Measurements from ENCODE around the gene QRFP.
"Not testable (repeated sequence)": the region's sequence is repeated elsewhere in the genome, so short reads cannot be mapped to it uniquely, and the experiment has no call there.

QRFP gene

DNA sequence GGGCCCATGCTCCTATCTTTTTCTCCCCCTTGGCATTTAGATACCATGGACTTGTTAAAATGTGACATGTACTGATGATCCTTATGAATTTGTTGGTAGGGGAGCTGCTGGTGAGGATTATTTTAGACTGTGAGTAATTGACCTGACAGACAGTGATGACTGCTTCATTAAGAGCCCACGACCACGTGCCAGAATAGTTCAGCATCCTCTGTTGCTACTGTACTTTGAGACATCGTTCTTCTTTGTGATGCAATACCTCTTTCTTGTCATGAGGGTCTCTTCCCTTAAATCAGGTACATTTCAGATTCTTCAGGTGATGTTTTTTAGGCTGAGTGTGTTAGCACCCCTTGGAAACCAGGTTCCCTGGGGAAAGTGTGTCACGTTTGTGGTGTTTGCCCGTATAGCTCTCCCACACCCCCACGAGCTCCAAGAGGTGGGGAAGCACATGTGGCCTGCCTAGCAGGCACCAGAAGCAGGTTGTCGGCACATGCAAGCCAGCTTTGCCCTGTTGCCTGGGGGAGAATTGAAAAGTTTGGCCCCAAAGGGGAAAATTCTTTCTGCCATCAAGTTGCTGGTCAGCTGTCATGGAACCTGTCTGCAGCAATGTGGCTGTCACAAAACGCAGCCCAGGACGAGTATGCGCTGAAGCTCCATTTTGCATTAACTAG, 25.1 kb downstream of the QRFP start:
- no peak for DNase-seq

DNA sequence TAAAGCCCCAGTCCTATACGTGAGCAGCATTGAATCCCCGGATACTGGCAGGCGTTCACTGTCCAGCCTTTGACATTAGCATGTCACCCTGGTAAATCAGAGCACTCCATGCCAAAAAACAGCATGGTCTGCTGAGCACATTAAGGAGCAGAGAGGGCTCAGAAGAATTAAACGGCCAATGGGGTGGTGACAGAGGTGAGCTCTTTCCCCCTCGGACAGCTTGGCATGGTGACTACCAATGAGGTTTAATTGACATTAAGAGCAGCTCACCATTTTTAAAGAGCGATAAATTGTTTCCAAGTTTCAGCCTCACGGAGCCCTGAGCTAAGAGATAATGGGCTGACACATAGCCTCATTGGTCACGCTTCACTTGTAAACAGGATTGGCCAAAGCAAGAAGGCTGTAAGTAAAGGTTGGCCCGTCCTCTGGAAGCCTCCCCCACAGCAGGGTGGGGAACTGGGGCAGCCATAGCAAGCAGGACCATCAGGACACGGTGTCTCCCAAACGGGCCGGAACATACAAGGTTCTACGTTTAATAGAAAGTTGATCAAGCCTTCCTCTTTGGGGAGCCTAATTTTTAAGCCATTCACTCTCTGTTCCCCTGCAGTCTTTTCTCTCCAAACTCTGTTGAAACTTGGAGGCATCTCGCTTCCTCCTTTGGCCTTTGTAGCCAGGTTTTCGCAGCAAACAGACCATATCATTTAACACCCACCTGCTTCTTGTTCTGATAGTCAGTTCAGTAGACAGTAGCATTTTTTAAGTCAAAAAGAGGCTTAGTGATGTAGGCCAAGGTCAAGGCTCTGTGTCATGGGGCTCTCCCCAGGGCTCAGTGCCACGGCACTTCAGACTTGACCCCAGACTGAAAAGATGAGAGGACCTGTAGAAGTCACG, 25.9 kb downstream of the QRFP start:
- no peak for DNase-seq

DNA sequence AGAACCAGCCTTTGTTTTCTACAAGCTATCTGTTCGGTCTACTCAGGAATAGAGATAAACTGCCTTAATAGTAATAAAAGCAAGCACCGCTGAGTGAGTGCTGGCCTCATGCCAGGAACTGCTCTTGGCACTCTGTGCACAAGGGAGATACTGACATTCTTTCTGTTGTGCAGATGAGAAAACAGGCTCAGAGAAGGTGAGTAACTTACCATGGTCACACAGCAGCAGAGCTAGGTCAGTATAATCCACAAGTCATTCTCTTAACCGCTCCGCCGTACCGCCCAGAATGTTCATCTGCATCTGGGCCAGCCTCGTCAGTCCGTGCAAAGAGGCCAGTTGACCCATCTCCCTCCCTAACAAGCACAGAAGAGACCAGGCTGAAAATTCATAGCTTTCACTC, 27.4 kb downstream of the QRFP start:
- DNase-seq = no peak

DNA sequence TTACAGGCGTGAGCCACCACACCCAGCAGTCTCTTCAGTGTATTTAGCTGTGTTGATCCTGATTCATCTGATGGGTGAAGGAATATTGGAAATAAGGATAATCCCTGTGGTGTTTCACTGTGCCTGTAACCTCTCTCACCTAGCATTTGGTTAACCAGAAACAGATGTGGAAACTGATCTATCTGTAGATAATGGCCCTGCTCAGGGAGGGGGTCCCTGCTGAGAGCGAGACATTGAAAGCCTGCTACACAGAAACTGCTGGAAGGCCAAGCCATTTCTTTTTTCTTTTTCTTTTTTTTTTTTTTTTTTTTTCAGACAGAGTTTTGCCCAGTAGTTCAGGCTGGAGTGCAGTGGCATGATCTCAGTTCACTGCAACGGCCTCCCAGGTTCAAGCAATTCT, 28.4 kb downstream of the QRFP start:
- DNase-seq = no peak

DNA sequence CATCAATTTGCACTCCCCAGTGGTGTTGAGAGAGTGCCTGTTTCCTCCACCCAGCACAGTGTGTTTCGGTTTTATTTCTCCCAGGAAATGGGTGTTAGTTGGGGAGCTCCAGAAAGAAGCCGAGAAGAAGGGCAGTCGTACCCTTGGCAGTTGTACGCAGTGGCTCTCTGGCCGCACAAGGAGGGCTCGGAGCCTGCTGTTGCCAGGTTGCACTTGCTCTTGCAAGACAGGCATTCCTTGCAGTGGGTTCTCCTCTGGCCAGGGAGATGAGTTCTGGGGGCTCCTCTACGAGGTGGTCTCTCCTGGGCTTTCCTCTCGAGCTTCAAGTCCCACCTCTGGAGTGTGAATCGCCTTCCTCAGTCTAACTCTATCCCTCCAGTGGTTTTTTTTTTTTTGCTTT, 29.1 kb downstream of the QRFP start:
- no peak for DNase-seq

DNA sequence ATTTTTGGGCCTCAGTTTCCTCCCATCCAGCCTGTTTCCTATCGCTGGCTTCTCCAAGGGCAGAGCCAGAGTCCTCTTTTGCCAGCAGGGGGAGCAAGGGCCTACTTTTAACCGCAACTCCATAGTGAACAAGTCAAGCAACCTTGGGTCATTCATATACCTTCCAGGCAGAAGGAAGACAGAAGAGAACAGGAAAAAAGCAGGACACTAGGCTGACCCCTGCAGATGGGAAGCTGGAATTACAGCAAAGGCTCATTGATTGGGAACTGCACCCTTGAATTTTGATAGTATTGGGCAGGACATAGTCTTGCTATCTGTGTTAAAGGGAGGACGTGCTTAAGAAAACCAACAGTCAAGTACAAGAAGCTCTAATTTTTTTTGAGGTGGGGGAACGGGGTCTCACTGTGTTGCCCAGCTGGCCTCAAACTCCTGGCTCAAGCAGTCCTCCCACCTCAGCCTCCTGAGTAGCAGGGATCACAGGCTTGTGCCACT, 30.1 kb downstream of the QRFP start:
- peak; percentile 54 for DNase-seq

DNA sequence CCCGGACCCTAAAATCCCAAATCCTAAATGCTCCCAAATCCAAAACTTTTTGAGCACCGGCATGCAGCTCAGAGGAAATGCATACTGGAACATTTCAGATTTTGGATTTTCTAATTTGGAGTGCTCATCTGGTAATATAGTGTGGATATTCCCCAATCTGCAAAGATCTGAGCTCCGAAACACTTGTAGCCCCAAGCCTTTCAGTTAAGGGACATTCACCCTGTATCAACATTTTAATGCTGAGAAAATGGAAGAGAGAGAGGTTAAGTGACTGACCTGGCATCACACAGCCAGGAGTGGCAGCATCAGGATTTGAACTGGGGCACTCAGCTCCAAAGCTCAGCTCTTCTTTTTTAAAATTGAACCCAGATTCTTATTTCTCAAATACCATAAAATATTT, 30.7 kb downstream of the QRFP start:
- DNase-seq = no peak

DNA sequence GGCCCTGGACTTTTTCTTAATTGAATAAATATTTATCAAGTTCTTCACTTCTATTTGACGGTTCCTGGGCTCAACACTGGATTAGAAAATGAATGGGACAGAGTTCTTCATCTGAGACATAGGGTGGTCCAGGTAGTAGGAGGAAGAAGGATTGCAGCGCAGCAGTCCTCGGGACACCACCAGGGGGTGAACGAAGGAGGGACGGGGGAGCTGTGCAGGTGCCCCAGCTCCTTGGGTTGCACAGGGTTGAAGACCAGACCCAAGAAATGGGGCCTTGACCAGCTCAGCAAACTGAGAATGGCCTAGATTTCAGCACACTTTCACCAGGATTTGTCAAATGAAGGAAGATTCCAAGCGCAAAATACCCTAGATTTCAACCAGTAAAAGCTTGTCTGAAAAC, 32.1 kb downstream of the QRFP start:
- DNase-seq = no peak

DNA sequence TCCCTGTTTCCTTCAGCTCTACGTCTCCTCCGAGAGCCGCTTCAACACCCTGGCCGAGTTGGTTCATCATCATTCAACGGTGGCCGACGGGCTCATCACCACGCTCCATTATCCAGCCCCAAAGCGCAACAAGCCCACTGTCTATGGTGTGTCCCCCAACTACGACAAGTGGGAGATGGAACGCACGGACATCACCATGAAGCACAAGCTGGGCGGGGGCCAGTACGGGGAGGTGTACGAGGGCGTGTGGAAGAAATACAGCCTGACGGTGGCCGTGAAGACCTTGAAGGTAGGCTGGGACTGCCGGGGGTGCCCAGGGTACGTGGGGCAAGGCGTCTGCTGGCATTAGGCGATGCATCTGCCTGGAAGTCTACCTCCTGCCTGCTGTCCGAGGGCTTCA, 33.9 kb downstream of the QRFP start:
- DNase-seq = no peak

DNA sequence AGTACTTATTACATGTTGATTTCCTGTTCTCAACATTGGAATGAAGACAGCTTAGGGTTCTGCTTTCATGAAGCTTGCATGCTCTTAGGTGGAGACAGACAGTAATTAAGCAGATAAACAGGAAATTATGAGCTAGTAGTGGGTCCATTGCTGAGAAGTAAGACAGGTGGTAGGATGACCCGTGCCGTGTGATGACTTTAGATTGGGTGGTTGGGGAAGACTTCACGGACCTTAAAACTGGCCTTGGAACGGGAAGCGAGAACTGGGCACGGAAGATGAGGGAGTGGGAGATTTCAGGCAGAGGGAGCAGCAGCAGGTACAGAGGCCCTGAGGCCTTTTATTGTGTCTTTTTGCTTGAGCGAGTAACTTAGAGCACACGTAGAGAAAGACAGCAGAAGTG, 34.4 kb downstream of the QRFP start:
- no peak for DNase-seq

DNA sequence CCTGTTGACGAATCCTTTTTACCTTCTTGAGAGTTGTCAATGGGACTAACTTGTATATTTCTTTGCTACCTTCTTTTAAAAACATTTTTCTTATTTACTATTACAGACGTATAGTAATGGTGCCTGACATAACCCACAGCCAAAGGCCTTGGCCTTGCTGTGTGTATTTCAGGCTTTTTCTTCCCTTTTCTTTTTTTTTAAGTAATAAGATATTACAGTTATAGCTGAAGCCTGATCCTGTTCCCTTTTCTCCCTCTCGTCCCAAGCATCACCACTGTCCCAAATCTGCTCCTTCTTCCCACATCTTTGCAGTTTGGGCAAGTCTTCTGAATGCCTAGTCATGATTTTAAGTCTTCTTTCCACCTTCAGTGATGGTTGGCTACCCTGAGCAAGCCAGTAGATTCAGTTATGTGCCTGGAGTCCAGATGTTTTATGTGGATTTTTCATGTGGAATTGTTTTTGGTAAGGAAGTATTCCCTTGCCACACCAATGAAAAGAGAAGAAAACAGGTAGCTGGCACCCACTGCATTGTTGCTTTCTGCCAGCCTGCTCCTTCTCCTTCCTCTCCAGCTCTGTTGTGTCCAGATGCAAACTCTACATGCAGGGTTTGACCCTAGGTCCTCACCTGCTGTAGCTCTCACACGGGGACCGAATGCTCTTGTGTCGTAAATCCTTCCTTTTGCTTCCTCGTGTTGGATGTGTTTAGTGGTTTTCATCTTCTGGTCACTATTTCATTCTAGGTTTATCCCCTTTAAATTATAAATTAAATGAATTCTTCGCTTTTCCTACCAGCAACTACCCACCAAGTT, 35.0 kb downstream of the QRFP start:
- DNase-seq = no peak

DNA sequence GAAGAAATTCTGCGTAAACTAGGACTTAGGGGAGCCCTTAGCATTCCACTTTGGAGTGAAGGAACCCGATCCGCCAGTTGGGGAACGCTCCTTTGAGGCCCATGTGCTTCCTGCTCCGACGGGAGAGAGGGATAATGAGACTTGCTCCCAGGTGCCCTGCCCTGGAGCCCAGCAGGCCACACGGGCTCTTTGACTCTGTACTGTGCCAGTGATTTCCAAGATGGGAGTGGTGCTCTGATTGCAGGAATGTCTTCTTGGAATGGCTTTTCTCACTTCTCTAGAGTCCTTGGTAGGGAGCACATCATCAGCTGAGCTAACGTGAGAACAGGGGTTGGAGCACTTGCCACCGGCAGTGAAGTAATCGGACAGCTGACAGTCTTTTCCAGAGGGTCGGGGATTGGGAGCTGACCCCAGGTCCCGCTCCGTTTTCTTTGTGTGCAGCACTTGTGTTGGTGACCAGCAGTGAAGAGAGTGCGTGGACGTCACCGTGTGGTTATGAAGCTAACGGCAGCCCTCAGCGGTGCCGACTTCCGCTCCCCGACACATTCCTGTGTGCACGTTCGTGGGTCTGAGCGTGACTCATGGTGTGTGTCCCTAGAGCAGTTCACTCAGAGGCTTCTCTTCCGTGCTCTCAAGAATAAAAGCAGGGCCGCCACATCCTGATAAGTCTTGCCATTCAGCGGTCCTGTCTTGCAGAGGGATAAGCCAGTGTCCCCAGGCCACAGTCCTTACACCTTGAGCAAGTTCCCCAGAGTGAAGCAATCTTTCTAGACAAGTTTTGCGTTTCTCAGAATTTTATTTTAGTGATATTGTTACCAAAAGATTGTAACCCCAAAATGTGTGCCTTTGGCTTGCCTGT, 35.9 kb downstream of the QRFP start:
- DNase-seq = no peak

DNA sequence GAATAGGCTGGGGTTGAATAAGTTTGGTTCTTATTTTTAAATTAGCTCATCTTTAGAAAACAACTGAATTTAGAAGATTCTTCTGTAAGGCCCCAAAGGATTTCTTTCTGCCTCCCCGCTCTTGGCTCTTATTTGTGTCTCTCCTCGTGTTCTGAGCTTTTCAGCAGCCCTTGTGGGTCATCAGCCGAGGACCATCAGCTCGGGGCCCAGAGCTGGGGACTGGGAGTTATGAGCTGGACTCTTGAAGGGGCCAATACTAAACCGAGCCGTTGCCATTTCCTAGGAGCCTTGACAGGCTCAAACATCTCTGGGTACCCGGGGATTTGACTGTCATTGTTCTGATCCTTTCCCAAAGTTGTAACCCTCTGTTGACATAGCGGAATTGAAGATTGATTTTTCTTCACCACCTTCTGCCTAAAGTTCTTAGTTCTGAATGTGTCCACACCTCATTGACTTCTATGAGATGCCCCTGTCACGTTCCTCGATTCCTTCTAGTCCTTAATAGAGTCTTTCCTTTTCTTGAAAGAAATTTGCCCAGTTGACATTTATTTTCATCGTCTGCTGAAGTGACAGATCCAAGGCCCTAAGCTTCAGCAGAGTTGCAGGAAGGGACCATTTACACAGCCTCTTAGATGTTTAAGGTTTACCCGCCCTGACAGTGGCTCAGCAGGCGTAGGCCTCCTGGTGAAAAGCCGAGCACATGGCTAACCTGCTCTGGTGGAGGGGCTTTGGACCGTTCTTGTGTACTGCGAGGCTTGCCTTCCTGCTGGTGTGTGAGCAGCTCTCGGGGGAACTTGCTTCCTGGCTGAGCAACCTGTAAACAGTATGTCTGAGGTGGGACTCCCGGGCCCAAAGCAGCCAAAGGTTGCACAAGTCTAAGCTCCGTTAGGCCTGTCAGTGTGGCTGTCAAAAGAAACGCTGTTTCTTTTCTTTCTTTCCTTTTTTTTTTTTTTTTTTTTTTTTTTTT, 37.6 kb downstream of the QRFP start:
- DNase-seq = no peak

DNA sequence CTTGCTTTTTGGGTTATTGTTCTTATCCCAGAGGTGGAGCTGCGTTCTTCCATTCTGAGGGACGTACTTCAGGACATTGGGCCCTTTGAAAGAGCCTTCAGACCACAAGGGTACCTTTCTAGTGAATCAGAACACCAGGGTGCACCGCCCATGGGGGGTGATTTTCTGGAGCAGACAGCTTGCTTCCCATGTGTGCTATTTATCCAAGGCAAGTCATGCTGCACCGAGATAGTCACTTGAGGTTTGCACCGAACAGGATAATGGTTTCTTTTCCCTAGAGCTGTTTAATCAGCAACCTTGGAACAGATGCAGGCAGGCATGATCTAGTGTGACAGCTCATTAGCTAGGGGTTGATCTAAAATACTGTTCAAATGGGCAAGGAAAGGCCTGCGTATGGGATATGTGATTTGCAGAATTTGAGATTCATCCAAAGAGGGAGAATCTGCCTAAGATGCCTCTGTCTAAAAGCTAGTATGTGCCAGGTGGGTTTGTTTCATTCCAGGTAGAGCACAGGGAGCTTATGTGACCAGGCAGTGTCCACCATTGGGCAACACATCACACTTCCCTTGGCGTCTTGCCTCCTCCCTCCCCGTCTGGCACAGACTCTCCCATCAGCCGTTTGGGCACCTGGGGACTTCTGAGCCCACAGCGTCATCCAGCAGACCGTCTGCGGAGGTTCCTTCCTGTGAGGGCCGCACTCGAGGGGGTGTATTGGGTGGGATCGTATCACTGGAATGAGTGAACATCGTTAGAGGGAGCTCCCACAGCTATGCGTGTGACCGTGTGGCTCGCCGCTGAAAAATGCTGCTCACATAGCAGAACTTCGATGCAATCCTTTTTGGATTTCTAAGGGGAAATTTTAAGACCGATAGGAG, 38.5 kb downstream of the QRFP start:
- DNase-seq = no peak

DNA sequence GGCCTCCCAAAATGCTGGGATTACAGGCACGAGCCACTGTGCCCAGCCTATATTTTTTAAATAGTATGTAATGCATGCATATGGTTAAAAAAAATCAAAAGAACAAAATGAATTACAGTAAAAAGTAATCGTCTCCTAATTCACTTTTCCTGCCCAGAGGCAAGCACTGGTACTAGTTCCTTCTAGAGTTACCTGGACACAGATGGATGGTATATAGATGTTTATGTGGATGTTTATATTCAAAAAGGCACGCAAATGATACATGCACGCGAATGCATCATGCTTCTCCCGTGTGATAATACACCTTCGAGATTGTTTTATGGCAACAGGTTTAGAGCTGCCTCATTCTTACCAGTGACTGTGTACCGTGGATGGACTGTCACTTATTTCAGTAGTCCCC, 40.1 kb downstream of the QRFP start:
- no peak for DNase-seq

DNA sequence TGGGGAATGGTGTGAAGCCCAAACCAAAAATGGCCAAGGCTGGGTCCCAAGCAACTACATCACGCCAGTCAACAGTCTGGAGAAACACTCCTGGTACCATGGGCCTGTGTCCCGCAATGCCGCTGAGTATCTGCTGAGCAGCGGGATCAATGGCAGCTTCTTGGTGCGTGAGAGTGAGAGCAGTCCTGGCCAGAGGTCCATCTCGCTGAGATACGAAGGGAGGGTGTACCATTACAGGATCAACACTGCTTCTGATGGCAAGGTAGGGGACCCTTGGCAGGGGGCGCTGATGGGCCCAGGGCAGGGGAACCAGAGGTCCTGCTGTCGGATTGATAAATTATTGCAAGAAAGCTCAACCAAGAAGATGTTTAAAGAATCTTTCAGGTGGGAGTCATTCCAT, 41.8 kb downstream of the QRFP start:
- DNase-seq = no peak

DNA sequence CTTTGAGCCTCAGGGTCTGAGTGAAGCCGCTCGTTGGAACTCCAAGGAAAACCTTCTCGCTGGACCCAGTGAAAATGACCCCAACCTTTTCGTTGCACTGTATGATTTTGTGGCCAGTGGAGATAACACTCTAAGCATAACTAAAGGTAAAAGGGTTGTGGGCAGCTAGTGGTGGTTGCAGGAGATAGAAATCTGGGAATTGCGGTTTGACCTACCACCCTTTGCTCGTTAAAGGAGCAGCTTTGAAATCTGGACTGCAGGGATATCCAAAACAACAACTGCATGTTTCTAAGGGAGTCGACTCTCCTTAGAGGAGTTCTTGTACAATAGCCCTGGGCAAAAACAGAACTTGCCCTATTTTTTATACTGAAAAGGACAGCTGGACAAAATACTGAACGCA, 42.5 kb downstream of the QRFP start:
- no peak for DNase-seq

DNA sequence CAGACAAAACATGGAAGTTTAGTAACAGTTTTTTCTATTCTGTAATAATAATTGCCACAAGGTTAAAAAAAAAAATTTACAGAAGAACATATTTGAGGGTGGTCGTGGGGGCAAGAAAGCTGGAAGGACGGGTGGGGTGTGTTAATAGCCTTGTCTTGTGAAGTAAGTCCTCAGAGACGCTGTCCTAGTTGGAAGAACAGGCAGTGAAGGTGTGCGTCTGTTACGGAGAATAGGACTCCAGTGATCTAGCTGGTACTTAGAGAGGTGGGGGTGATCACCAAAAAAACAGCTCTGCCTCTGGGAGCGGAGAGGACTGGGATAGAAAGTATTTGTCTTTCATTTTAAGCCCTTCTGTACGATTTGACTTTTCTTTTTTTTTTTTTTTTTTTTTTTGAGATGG, 43.8 kb downstream of the QRFP start:
- no peak for DNase-seq

DNA sequence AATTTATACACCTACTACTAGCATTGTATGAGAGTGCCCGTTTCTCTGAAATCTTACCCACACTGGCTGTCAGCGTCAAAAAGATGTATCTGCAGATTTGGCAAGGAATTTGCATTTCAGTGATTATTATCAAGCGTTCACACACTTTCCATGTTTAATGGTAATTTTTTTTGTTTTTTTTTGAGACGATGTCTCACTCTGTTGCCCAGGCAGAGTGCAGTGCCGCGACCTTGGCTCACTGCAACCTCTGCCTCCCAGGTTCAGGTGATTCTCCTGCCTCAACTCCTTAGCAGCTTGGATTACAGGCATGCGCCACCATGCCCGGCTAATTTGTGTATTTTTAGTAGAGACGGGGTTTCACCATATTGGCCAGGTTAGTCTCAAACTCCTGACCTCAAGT, 47.3 kb downstream of the QRFP start:
- DNase-seq = no peak

DNA sequence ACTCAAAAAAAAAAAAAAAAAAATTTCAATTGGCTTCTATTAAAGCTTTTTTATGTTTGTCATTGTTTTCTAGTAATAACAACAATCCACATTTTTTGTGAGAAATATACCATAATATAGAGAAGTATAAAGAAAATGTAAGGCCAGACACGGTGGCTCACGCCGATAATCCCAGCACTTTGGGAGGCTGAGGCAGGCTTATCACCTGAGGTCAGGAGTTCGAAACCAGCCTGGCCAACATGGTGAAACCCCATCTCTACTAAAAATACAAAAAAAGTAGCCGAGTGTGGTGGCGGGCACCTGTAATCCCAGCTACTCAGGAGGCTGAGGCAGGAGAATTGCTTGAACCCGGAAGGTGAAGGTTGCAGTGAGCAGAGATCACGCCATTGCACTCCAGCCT, 48.1 kb downstream of the QRFP start:
- DNase-seq = not testable (repeated sequence)

Data from NCI-H1417 treated with DMSO at 0.1 percent for 48 hours (cell line).